Smooth muscle cell (in vitro differentiated cells): ENCODE measurements around the gene RAB10. TPM values are rescaled to one million over a fixed set of nuclear protein-coding genes. Genes with fewer than 3 reads are reported as not detected.
A peak's percentile ranks its signal among the peaks of the same experiment; 100 is the strongest.

Source experiments
- DNase-seq: peaks from one replicate; lab custom pipeline; 2025; ENCODE audit not compliant: unreplicated experiment; lab: John Stamatoyannopoulos, UW
- H2AFZ ChIP-seq: fragments of 200-600 bp; sonication (generic); 2 replicates; pipeline ENCODE4 v1.6.0; 2016; ENCODE audit warnings: antibody characterized with exemption, low read depth, mild to moderate bottlenecking
- H3F3A ChIP-seq: fragments of 200-600 bp; sonication (generic); 2 replicates; pipeline ENCODE4 v1.6.0; 2017; ENCODE audit warnings: antibody characterized with exemption, low read depth
- H3K27ac ChIP-seq: fragments of 200-600 bp; sonication (generic); 2 replicates; pipeline ENCODE4 v1.5.1; 2016; ENCODE audit warnings: low read depth, mild to moderate bottlenecking
- H3K27me3 ChIP-seq: fragments of 200-600 bp; sonication (generic); 2 replicates; pipeline ENCODE4 v1.6.1; 2016; ENCODE audit warnings: low read depth, mild to moderate bottlenecking
- H3K36me3 ChIP-seq: fragments of 200-600 bp; sonication (generic); 2 replicates; pipeline ENCODE4 v1.5.1; 2016; ENCODE audit warnings: low read depth
- H3K4me1 ChIP-seq: fragments of 200-600 bp; sonication (generic); 2 replicates; pipeline ENCODE4 v1.5.1; 2016; ENCODE audit warnings: low read depth
- H3K4me2 ChIP-seq: fragments of 200-600 bp; sonication (generic); 2 replicates; pipeline ENCODE4 v1.6.0; 2016; ENCODE audit warnings: mild to moderate bottlenecking
- H3K4me3 ChIP-seq: fragments of 200-600 bp; sonication (generic); 2 replicates; pipeline ENCODE4 v1.5.1; 2016; ENCODE audit warnings: mild to moderate bottlenecking
- H3K79me2 ChIP-seq: fragments of 200-600 bp; sonication (generic); 2 replicates; pipeline ENCODE4 v1.6.0; 2016; ENCODE audit warnings: low read depth, mild to moderate bottlenecking
- H3K9ac ChIP-seq: fragments of 200-600 bp; sonication (generic); 2 replicates; pipeline ENCODE4 v1.6.0; 2016; ENCODE audit warnings: low read depth
- H3K9me3 ChIP-seq: fragments of 200-600 bp; sonication (generic); replicated peaks from 2 replicates; pipeline ENCODE4 v1.5.1; 2016; ENCODE audit warnings: low read depth
- H4K20me1 ChIP-seq: fragments of 200-600 bp; sonication (generic); 2 replicates; pipeline ENCODE4 v1.6.0; 2016; ENCODE audit warnings: low read depth
- CTCF ChIP-seq: fragments of 200-600 bp; sonication (generic); IDR thresholded peaks from 2 replicates; pipeline ENCODE4 v1.5.1; 2017; ENCODE audit warnings: borderline replicate concordance, mild to moderate bottlenecking, antibody characterized with exemption; ENCODE audit not compliant: insufficient read depth, poor library complexity, severe bottlenecking
- WGBS: methylation state at CpG from one replicate; pipeline ENCODE4 v1.1.7; 2016; ENCODE audit warnings: low lambda C conversion rate; 5-methylcytosine and 5-hydroxymethylcytosine counted together
- polyA plus RNA-seq: library from polyadenylated mRNA; unstranded; fragments of >200 nt; fragmentation: Nextera tagmentation; extraction: Ambion mirVana; gene quantifications from 2 replicates; pipeline ENCODE4 v1.2.1, GENCODE V29; 2016
- total RNA-seq: library from RNA; depleted of rRNA; stranded (reverse); fragments of >200 nt; gene quantifications from 2 replicates; pipeline ENCODE4 v1.2.3, GENCODE V29; 2014

The RAB10 gene
- total and polyA plus RNA-seq, 2 experiments from 2014 or later, result 101 to 149 TPM

- Histone ChIP-seq H3K4me3 (no peak overlapping the region), H3K9ac (no peak overlapping the region), H3K4me2 (peak overlapping the region; percentile 6), H3K36me3 (no peaks in the 10 kb centered on the region), H4K20me1 (peaks cover 97% of the 10 kb centered on the region), H2AFZ (no peak overlapping the region), H3K27me3 (no peaks in the 10 kb centered on the region), H3K4me1 (peaks cover 24% of the 10 kb centered on the region), H3F3A (peaks cover 5% of the 10 kb centered on the region), H3K79me2 (peaks cover 100% of the 10 kb centered on the region), H3K27ac (no peak overlapping the region), H3K9me3 (no peaks in the 10 kb centered on the region)
- no peak for TF ChIP-seq CTCF
- no peak for DNase-seq
- WGBS, result 42% methylated on average over 1 of the region's 1 CpG
These were observed 41.3 kb downstream of the RAB10 start for GRCh38 chr2:26075173-26075572.

GRCh38 chr2:26076001-26076587, 42.2 kb downstream of the RAB10 start:
- no peak for TF ChIP-seq CTCF
- no peaks in the 10 kb centered on the region for H3F3A ChIP-seq
- no peak overlapping the region for H3K9ac ChIP-seq
- H3K4me2 ChIP-seq, result no peak overlapping the region
- peaks cover 24% of the 10 kb centered on the region for H3K4me1 ChIP-seq
- H2AFZ ChIP-seq, result no peak overlapping the region
- no peak overlapping the region for H3K4me3 ChIP-seq
- no peaks in the 10 kb centered on the region for H3K27me3 ChIP-seq
- H3K9me3 ChIP-seq, result no peaks in the 10 kb centered on the region
- no peak overlapping the region for H3K27ac ChIP-seq
- DNase-seq, result no peak
- WGBS, result 100% methylated on average over 1 of the region's 1 CpG
- H3K36me3 ChIP-seq, result no peaks in the 10 kb centered on the region
- peaks cover 96% of the 10 kb centered on the region for H4K20me1 ChIP-seq
- H3K79me2 ChIP-seq, result peaks cover 100% of the 10 kb centered on the region

- Histone ChIP-seq H3K27ac (no peak overlapping the region), H3K9me3 (peaks cover 2% of the 10 kb centered on the region), H3K79me2 (peaks cover 100% of the 10 kb centered on the region), H3K4me3 (no peak overlapping the region), H2AFZ (no peak overlapping the region), H3F3A (no peaks in the 10 kb centered on the region), H4K20me1 (peaks cover 84% of the 10 kb centered on the region), H3K4me1 (peaks cover 26% of the 10 kb centered on the region), H3K36me3 (peaks cover 3% of the 10 kb centered on the region), H3K9ac (no peak overlapping the region), H3K27me3 (no peaks in the 10 kb centered on the region), H3K4me2 (no peak overlapping the region)
- TF ChIP-seq CTCF, result no peak
- DNase-seq, result no peak
- whole genome bisulfite sequencing, result 95% methylated on average over 2 of the region's 2 CpGs
These were observed 43.4 kb downstream of the RAB10 start for GRCh38 chr2:26077291-26077690.

- no peak overlapping the region for H3K27ac ChIP-seq
- WGBS, result 92% methylated on average over 3 of the region's 3 CpGs
- no peaks in the 10 kb centered on the region for H3F3A ChIP-seq
- no peak overlapping the region for H3K4me2 ChIP-seq
- peaks cover 8% of the 10 kb centered on the region for H3K36me3 ChIP-seq
- TF ChIP-seq CTCF, result no peak
- no peak overlapping the region for H2AFZ ChIP-seq
- H4K20me1 ChIP-seq, result peaks cover 79% of the 10 kb centered on the region
- H3K4me1 ChIP-seq, result peaks cover 14% of the 10 kb centered on the region
- DNase-seq, result no peak
- H3K79me2 ChIP-seq, result peaks cover 100% of the 10 kb centered on the region
- H3K9ac ChIP-seq, result no peak overlapping the region
- no peaks in the 10 kb centered on the region for H3K27me3 ChIP-seq
- peaks cover 10% of the 10 kb centered on the region for H3K9me3 ChIP-seq
- H3K4me3 ChIP-seq, result no peak overlapping the region
These were observed 45.1 kb downstream of the RAB10 start for GRCh38 chr2:26078939-26079338.
